ENCODE data around the gene U2AF2.
A peak's percentile ranks its signal among the peaks of the same experiment; 100 is the strongest.

Gene U2AF2

GRCh38 chr19:55643003-55643886, 11.6 kb upstream of the U2AF2 start, which contains the start of gene ZNF581:
Gene ZNF581, plus strand, starts transcription at chr19:55643649. Its CDS starts 923 bp downstream, at chr19:55644572.
- DNase-seq (ENCODE audit: low spot score), result peak; percentile 75

GRCh38 chr19:55643887-55644176, 11.0 kb upstream of the U2AF2 start:
- no peak for DNase-seq (ENCODE audit: low spot score)

GRCh38 chr19:55644191-55644833, 10.5 kb upstream of the U2AF2 start:
- DNase-seq (ENCODE audit: low spot score), result no peak

DNA sequence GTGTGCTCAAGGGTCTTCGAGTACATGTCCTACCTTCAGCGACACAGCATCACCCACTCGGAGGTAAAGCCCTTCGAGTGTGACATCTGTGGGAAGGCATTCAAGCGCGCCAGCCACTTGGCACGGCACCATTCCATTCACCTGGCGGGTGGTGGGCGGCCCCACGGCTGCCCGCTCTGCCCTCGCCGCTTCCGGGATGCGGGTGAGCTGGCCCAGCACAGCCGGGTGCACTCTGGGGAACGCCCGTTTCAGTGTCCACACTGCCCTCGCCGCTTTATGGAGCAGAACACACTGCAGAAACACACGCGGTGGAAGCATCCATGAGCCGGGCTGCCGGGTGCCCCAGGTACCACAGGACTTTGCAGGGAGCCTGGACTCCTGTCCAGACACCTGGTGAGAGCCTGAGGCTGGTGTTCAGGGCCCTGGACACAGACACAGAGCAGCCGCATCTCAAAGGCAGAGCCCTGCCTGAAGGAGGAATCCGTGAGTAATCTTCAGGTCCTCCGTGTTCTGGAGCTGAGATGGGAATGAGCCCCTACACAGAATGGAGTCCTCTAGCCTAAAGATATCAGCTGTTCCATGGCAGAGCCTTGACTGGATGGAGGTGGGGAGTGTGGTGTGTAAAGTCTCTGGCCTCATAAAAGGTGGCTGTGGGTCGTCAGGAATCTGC, 9.9 kb upstream of the U2AF2 start:
- no peak for DNase-seq (ENCODE audit: low spot score)

GRCh38 chr19:55645512-55645881, 9.3 kb upstream of the U2AF2 start:
- DNase-seq (ENCODE audit: low spot score), result no peak

DNA sequence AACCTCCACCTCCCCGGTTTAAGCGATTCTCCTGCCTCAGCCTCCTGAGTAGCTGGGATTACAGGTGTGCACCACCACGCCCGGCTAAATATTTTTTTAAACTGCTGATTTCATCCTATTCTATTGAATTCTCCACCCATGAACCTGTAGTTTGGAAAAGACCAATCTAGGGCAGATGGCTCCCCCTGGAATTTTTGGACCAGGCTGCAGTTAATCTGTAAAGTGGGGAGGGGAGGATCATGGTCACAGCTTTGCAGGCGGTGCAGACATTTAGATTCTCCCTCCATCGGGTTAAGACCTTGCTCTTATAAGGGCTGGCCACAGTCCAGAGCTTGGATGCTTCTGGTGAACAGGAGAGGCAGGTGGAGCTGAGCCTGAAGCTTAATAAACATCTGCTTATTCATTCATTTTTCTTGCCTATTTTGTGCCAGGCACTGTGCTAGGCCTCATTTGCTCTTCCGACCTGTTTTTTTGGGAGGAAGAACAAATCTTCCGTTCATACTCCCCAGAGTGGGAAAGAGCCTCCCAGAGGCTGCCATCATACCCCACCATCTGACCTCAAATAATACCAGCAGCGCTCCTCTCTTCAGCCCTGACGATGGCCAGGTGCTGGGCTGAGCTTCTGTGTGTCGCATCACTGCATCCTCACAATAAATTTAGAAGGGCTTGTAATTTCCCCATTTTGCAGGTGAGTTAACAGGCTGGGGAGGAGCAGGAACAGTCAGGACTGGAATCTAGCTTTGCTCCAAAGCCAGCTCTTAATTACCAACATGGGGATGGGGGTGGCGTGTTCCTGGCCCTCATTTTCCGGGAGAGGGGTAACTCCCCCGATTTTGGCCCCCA, 7.7 kb upstream of the U2AF2 start:
- no peak for DNase-seq (ENCODE audit: low spot score)

- peak; percentile 69 for DNase-seq (ENCODE audit: low spot score)
These were observed 6.9 kb upstream of the U2AF2 start, which contains the start of gene CCDC106 for GRCh38 chr19:55647732-55648584. Gene CCDC106, plus strand, starts transcription at chr19:55648212. Its CDS starts 835 bp downstream, at chr19:55649047.

DNA sequence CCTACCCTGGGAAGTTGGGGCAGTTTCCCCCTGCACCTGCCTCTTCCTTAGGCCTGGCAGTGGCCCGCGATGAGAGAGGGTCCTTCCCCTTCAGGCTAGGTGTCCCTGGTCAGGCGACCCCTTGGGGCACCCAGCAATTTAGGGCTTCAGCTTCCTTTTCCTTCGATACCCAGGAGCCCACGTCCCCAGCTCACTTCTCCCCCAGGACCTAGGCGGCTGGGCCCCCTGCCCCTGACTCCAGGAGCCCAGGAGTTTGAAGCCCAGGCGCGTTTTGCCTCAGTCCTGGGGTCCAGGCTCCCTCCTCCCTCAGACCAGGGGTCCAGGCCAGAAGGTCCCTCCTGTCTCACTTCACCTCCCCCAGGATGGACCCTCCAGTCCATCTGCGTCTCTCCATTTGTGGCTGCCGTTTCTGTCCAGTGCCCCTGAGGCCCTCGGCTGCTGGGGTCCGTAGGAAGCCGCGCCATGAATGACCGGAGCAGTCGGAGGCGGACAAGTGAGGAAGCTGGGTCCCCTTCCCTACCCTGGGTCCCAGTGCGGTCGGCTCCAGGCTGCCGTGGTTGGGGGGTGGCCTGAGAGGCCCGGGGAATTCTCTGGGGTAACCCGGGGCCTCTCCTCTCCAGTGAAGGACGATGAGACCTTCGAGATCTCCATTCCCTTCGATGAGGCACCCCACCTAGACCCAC, 6.1 kb upstream of the U2AF2 start:
- no peak for DNase-seq (ENCODE audit: low spot score)

GRCh38 chr19:55649268-55650125, 5.3 kb upstream of the U2AF2 start:
- no peak for DNase-seq (ENCODE audit: low spot score)

GRCh38 chr19:55650126-55650557, 4.7 kb upstream of the U2AF2 start:
- no peak for DNase-seq (ENCODE audit: low spot score)

GRCh38 chr19:55650602-55651230, 4.1 kb upstream of the U2AF2 start:
- no peak for DNase-seq (ENCODE audit: low spot score)

DNA sequence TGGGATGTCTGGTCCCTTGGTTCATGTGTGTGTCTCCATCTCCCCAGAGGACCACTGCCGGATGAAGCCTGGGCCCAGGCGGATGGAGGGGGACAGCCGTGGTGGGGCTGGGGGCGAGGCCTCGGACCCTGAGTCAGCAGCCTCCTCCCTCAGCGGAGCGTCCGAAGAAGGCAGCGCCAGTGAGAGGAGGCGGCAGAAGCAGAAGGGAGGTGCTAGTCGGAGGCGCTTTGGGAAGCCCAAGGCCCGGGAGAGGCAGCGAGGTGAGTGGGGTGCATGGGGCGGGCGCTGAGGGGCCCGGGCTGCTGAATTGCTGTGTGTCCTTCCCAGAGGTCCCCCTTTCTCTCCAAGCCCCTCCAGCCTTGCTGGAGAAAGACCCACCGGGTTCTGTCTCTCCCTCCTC, 3.6 kb upstream of the U2AF2 start:
- no peak for DNase-seq (ENCODE audit: low spot score)

DNA sequence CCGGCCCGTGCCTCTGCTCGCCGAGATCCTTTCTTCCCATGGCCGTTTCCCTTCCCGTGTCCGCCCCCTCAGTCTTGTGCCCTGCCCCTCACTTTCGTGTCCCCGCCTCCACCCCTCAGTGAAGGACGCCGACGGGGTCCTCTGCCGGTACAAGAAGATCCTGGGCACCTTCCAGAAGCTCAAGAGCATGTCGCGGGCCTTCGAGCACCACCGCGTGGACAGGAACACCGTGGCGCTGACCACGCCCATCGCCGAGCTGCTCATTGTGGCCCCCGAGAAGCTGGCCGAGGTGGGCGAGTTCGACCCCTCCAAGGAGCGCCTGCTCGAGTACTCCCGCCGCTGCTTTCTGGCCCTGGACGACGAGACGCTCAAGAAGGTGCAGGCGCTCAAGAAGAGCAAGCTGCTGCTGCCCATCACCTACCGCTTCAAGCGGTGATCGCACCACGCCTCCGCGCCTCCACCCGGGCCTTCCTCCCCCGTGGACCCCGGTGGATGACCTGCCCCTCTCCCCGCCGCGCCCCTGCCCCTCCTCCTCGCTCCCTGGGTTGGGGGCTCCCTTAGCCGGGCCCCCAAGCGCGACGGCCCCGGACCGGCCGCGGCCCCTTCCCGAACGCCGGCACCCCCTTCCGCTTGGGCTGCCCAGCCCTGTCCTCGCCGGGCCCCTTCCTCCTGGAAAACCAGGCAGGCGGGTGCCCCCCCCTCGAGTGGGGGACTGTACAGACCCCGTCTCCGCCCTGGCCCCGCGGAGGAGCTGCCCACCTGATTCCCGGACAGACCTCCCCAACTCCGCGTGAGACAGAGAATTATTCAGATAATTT, 2.3 kb upstream of the U2AF2 start:
- no peak for DNase-seq (ENCODE audit: low spot score)

- DNase-seq (ENCODE audit: low spot score), result peak; percentile 78
These were observed 1.0 kb upstream of the U2AF2 start for GRCh38 chr19:55653651-55654322.

DNA sequence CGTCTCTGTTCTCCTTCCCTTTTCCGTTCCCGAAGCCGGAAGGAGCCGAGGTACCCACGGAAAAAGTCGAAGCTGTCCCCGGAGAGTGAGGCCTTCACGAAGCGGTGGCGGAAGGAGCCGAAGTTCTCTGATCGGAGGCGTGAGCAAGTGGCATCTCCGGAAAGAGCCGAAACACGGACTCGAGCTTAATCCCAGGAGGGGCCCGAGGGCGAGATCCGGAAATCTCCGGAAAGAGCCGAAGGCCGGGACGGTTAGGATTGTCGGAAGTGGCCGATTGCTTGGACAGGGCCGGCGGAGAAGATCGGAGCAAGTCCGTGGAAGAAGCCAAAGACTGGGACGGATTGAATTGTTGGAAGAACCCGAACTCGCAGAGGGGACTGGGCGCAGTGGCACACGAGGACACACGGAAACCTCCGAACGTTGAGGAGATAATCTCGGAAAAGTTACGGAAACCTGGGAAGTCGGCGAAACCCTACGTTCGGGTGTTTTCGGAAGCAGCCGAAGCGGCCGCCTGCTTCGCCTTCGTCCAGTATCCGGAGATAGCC, 440 bp upstream of the U2AF2 start:
- DNase-seq (ENCODE audit: low spot score), result peak; percentile 82

DNA sequence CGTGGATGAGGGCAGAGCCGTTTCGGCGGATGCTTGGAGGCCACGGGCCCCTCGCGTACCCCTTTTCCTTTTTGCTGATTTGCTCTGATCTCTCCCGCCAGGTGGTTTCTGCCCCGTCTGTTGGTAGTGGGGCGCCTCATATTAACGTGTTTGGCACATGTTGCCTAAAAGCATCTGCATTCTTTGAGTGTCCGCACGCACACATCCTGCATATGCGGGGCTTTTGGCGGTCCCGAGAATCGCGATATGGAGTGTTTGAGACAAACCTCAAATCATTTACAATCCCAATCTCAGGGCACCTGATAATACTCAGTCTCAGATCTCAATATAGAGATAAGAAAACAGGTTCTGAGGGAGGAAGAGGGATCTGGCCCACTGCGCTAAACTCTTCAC, 809 bp downstream of the U2AF2 start:
- DNase-seq (ENCODE audit: low spot score), result no peak

DNA sequence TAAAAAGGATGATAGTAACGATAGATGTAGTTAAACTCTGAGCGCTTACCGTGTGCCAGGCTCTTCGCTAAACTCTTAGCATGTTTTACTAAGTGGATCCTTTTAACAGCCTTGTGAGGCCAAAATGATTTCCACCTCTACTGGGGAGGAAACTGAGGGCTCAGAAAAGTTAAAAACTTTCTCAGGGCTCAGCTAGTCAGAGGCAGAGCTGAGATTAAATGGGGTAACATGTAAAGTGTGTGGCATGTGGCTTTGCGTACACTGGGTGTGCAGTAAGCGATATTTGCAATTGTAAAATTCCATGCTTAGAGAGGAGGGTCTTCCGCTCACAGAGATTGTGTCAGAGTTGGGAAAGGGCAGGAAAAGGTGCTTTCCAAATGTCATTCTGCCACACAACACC, 1.7 kb downstream of the U2AF2 start:
- DNase-seq (ENCODE audit: low spot score), result no peak
